Measurements from ENCODE around the gene CMTM8.

- TF ChIP-seq CTCF (conservative IDR thresholded peaks at IDR 0.05 in 1 of 2, IDR thresholded peaks at IDR 0.05 in 1 of 2; ENCODE audit: low read depth in 1 of 2, low read length in 2 of 2) (no peak), EZH2 (IDR thresholded peaks at IDR 0.05; ENCODE audit: low read length, missing control alignments) (no peak)
Observed at GRCh38 chr3:32366638-32367397, 128.3 kb downstream of the CMTM8 start.

Data from fibroblast of lung (primary cell).